HG03159 (cell line): Measurements from ENCODE around the gene SF3B3.
"Not testable (repeated sequence)": the region's sequence is repeated elsewhere in the genome, so short reads cannot be mapped to it uniquely, and the experiment has no call there.

ENCODE experiments used
- ATAC-seq: cut with Tn5 transposase; IDR thresholded peaks from one replicate; pipeline ENCODE4 v1.9.1; 2021; ENCODE audit warnings: mild to moderate bottlenecking, moderate library complexity; ENCODE audit not compliant: unreplicated experiment

SF3B3 gene

GRCh38 chr16:70612931-70613330, 89.3 kb downstream of the SF3B3 start:
- ATAC-seq: no peak

GRCh38 chr16:70614208-70614951, 90.8 kb downstream of the SF3B3 start:
- no peak for ATAC-seq

- ATAC-seq: no peak
Measured at GRCh38 chr16:70615945-70616344, 92.3 kb downstream of the SF3B3 start.

- not testable (repeated sequence) for ATAC-seq
Measured at GRCh38 chr16:70621864-70622263, 98.2 kb downstream of the SF3B3 start.
